Iris pigment epithelial cell (primary cell): Measurements from ENCODE around the gene TNFRSF14.

Experiments
- DNase-seq: peaks from one replicate; pipeline ENCODE4 v3.0.0-alpha.2; 2011; ENCODE audit warnings: low read depth

TNFRSF14 gene

DNA sequence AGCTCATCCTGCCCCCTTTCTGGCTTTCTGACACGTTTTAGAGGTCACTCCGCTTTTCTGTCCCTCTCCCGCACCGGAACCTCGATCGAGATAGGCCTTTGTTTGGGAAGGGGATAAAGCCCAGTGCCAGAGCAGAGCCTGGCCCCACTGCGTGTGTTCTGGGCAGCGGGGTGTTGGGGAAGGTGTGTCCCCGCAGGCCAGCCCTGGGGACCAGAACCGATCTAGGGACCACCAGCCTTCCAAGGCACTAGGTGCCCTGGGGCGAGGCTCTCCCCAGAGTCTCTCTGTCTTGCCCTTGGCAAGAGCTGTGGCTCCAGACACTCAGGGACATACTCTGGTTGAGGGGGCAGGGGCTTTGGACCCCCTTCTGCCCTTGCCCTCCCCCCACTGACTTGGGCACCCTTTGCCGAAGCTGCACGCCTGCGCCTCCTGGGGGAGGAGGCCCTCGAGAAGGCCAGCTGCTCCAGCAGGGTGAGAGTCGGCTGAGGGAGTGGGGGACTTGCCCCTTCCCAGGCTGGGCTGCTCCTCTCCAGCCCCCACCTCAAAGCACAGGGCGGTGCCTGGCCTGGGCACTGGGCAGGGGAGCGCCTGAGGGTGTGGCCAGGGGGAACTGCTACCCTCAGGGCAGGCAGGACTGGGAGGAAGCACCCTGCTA is 46.8 kb downstream of the TNFRSF14 start:
- no peak for DNase-seq

DNA sequence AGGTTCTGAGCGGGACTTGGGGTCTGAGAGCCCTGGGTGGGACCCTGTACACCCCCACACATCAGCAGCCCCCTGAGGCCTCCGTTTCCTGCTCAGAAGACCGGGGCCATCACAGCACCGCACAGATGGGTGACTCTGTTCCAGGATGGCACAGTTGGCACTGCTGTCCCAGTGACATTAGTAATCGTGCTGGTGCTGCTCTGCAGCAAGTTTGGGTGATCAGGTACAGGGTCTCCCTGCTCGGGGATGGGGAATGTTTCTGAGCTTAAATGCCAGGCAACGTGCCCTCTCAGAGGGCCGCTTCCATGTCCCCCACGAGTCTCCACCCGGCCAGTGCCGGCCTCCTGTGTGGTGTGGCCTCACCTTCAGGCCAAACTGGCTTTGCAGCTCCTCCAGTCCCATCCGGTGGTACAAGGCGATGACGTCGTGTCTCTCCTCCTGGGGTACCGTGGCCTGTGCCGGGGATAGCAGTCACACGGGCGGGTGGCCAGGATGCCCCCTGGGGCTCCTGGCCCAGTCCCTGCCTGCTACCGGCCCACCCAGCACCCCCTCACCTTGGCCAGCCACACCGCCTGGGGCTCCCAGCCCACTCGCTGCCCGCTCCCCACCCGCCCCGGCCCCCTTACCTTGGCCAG is 47.5 kb downstream of the TNFRSF14 start:
- DNase-seq: no peak

DNA sequence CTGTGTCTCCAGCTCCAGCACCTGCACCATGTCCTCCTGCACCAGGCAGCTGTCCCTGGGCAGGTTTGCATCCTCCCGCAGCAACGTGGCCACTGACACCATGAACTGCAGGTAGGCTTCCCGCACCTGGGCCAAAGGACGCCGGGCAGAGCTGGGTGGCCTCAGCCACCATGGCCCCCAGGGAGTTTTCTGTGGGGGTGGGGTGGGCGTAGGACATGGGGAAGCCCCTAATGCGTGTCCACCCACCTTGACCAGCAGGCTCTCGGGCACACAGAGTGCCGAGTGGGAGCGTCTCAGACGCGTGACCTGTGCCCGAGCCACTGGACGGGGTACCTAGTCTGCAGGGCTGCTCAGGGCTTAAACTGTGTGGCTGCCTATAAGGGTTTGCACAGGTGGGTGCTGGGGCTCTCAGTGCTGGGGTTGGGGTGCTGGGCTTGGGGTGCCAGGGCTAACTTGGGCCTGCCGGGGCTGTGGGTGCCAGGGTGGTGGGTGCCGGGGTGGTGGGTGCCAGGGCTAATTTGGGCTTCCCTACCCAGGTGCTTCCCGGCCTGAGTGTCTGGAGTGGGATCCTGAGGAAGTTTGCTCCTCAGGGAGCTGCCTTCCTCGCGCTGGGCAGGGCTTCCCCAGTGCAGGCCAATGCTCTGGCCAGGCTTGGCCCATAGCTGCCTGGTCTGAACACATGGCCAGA is 48.1 kb downstream of the TNFRSF14 start:
- DNase-seq: no peak

DNA sequence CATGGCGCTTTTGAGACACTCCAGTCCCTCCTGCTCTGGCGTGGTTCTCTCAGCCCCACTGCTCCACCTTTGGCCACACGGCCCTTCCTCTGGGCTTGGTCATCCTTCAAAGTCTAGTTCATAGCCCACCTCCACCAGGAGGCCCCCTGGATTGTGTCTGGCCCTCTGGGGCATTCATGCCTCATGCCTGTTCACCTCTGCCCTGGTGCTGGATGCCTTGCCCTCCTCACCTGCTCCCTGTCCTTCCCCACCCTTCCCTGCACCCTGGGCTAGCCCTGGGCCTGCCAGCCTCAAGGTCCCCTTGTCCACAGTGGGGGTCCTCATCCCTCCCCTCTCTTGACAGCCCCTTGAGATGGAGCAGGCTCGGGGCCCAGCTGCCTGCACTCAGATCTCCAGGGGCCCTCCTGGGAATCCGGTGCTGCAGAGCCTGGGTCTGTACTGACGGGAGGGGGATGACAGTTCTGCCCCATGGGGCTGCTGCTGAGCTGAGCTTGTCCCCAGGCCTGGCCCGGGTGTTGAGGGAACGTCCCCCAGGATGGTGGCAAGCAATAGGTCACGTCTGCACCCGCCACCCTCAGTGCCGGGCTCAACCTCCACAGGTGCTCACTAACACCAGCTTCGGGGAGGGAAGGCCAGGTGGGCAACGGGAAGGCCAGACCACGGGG is 48.8 kb downstream of the TNFRSF14 start:
- no peak for DNase-seq

DNA sequence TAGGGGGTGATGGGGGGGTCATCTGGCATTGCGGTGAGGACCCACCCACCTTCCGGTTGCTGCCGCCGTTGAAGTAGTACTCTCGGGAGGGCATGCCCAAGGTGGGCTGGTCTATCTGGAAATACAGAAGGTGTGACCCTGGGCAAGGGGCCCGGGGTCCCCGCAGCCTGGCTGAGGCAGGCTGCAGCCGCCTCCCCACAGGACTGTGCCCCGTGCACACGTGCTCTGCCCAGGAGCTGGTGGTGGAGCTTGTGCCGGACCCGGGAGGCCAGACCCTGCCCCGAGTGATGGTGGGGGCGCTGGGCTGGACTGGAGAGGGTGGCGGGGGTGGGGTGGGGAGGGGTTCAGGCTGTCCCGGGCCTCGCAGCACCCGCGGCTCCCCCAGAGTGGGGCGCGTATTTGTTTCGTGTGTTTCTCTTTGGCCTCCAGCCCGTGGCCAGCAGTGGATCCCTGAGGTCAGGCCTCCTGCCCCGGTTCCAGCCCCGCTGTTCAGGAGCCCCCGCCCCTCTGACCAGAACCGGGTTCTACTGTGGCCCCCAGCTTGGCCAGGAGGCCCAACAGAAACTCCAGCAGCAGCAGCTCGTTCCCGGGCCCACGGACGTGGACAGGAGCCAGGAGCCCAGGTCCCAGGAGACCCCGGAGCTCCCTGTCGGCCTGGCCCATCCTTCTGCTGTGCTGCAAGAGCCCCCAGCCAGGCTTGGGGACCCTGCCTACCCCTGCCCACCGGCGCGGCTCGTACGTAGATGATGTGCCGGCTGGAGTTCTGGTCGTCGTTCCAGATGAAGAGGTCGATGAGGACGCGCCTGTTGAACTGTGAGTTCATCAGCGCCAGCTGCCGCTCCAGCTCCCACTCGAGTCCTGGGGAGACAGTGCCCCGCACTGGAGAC is 49.6 kb downstream of the TNFRSF14 start:
- DNase-seq: no peak

DNA sequence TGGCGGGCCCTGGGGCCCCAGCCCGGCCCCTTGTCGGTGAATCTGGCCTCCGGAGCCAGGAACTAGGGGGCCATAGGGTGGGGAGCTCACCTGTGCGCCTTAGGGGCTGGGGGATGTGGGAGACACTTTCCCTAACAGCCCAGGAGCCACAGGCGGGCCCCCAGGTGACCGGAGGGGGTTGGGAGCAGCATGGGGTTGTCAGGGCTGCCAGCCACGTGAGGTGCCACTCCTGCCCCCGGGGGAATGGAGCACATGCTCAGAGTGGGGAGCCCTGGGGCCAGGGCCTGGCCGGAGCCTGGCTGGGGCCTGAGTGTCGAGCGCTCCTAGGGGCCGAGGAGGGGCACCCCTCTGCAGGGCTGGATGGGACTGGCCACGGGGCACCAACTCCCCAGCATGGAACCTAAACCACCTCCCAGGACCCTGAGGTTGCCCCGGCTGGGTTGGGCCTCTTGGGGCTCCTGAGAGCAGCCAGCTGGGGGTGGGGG is 50.3 kb downstream of the TNFRSF14 start:
- DNase-seq: no peak

DNA sequence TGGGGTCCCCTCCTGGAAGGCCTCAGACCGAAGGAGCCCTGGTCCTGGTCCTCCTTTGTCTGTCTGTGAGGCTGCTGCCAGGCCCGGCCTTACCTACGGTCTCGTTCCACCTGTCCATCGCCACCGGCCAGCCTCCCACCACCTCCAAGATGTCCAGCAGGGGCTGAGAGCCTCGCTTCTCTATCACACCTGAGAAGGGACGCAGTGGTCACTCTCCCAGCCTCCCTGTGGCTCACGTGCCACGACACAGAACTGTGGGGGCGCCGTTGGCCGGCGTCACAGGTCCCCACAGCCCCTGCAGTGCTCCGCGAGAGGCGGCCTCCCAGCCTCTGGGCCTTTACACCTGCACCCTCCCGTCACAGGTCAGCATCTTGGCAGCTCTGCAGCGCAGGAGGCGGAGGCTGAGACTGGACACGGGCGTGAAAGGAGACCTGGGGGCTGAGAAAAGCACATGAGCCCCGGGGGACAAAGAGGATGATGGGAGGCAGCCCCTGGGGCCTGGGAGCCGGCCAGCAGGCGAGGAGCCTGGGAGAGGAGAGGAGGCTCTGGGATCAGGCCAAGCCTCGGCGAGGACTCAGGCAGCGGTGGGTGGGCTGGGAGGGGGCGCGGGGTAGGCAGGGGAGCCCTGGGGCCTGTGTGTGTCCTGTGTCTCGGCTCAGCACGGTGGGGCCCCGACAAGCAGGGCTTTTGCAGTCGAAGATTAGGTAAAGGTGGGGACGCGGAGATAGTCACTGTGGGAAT is 50.9 kb downstream of the TNFRSF14 start:
- DNase-seq: no peak

DNA sequence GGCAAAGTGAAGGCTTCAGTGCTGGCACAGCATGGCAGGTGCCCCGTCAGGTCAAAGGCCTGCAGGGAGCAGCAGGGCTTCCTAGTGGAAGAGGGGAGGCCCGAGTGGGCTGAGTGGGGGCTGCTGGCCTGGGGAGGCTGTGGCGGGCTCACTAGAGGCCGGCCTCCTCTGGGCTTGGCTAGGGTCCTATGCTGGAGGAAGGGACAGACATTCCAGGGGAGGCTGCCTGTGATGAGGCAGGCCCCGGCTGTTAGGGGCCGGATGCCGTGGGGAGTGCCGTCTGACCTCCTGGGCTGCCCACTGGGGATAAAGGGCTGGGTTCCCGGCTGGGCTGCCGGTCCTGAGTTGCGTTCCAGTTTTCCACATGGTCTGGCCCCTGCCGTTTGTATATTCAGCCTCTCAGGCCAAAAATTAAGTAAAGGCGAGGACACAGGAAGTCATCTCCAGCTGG is 51.5 kb downstream of the TNFRSF14 start:
- DNase-seq: no peak

DNA sequence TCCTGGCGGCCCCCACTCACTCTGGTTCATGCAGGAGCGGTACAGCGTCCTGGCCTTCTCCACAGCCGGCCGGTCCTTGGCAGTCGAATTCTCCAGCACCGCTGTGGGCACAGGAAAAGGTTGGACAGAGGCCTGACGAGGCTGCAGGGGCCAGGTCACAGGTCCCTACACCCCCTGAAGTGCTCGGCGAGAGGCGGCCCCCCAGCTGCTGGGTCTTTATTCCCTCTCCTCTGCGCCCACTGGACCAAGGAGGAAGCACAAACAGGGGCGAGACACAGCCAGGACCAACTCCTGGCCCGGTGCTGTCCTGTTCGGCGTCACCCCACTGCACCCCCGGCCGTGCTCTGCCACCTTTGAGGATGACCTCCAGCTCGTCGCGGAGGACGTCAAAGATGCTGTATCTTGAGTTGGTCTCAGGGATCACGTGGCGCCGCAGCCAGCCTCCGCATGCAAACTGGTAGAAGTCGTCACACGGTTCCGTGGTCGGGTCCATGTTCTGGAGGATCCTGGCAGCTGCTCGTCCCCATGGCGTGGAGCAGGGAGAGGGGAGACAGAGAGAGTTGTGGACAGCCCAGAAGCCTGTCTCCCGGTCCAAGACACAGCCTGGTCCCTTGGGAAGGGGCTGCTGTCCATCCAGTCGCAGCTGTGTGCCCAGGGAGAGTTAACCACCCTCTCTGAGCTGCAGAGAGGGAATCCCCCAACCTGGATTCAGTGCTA is 53.3 kb downstream of the TNFRSF14 start:
- DNase-seq: no peak

DNA sequence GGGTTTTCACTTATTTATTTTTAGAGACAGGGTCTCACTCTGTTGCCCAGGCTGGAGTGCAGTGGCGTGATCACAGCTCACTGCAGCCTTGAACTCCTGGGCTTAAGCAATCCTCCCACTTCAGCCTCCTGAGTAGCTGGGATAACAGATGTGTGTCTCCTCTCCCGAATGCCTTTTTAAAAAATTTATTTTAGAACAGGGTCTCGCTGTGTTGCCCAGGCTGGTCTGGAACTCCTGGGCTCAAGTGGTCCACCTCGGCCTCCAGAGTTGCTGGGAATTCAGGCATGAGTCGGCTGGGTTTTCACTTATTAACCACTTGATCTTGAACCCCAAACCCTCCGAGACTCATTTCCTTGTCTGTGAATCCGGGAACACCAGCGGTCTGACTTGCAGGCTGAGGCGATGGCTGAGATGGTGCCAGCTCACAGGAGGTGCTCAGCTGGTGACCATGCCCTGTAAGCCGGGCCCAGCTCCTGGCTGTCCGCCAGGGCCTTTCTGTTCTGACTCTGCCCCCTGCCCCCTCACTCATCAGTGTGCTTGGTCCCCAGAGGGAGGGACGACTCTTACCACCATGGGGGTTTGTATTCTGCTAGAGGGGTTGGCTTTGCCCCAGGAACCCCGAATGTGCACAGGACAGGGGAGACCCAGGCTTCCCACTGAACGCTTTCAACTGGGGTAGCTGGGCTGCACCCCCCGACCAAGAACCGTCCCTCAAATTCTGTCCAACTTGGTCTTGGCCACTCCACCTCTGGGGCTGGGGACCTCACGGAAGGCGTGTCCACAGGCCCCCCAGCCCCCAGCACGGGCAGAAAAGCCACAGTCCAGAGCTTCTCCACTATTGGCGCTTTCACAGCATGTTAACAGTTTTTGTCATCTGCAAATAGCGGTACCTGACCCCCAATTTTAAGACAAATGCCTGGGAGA is 54.1 kb downstream of the TNFRSF14 start:
- DNase-seq: no peak

DNA sequence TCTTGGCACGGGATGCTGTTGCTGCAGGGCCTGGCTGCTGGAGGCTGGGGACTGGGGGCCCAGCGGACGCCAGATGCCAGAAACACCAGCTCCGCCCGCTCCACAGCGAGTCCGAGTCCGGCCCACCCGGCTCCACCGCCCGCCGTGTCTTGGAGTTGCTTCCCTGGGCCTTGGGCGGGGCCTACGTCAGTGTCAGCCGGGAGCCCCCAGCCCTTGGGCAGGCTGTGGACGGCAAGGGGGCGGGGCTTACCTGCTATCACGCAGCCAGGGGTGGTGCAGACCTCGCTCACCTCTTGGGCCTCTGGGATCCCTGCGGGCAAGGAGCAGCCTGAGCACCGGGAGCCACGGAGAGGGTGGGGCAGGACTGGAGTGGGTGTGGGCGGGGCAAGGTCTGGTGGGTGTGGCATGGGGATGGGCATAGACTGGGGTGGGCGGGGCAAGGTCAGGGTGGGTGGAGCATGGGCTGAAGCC is 54.9 kb downstream of the TNFRSF14 start:
- peak; percentile 12 for DNase-seq

DNA sequence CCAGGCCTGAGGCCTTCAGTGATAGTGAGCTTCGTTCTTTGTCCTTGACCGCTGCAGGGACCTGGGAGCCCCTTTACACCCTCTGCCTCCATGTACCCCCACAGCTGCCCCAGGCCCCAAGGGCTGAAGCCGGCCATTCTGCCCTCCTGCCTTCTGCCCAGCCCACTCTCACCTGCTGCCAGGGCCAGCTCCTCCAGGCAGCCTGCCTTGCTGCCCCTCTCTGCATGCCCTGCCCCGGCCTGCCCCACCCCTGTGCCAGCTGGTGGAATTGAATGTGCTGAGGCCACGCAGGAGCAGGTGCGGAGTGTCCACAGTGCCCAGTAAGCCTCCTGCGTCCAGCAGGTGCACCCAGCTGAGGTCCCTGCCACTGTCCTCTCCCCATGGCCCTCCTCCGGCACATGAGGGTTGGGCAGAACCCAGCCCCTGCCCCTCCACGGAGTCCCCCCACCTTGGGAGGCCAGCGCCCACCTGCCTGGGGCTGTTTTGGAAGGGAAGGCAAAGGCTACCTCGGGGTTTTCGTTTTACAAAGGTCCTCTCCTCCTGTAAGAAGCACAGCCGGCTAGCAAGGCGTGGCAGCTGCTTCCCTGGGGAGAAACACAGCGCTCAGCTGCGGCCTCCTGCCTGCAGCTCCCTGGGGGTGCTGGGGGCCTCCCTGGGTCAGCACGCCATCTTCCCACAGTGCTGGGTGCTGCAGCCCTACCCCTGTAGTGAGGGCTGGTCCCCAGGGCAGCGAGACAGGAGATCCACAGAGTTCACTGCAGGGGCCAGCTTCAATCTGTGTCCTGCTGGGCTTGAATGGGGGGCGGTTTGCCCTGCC is 55.7 kb downstream of the TNFRSF14 start:
- no peak for DNase-seq

DNA sequence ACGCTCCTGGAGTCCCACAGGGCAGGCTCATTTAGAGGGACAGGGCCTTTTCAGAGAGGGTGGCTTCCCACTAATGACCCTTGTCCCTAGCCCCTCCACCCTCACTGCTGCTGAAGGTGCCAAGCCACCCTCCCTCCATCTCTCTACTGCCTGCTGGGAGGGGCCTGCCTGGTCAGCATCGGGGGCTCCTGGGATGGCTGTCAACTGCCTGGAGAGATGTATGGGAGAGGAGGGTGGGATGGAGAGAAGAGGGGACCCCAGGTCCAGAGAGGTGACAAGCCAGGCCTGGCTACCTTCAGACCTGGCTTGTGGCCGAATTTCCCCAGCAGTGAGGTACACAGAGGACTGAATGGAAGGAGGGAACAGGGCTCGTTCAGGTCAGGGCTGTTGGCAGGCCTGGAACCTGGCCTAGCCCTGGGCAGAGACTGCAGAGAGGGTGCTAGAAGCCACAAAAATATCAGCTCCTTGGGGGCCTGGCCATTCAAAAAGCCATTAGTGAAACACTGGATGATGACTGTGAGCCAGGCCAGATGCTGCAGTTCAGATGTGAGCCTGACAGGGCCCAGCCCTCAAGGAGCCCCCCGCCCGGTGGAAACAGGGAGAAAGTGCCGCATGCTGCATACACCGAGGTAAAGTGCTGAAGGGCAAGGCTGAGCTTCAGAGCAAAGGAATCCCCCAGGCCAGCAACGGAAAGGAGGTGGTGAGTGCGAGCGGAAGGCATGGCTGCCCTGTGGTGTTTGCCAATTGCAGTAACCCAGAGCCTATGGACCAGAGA is 56.6 kb downstream of the TNFRSF14 start:
- DNase-seq: no peak
